Body of pancreas (tissue), 4 donors: ENCODE results near the gene POLD2.

Experiments used
- POLR2A ChIP-seq, 3 donors: fragments of 450-650 bp; IDR thresholded peaks; one replicate each; pipeline ENCODE4 v1.6.1; 2016; ENCODE audit warnings: antibody characterized with exemption in 3 of 3, mild to moderate bottlenecking in 2 of 3
- TF ChIP-seq, protein P1 (sequence below), 7 experiments: fragments of 450-650 bp in 4 of 7; fragments of 200-600 bp in 3 of 7; sonication (generic) in 3 of 7; IDR thresholded peaks; one replicate each; pipeline ENCODE4 v1.5.1; 2016 to 2019; ENCODE audit warnings: antibody characterized with exemption in 7 of 7

GRCh38 chr7:44071726-44072363, 51.5 kb downstream of the POLD2 start:
- TF ChIP-seq, protein P1, sequence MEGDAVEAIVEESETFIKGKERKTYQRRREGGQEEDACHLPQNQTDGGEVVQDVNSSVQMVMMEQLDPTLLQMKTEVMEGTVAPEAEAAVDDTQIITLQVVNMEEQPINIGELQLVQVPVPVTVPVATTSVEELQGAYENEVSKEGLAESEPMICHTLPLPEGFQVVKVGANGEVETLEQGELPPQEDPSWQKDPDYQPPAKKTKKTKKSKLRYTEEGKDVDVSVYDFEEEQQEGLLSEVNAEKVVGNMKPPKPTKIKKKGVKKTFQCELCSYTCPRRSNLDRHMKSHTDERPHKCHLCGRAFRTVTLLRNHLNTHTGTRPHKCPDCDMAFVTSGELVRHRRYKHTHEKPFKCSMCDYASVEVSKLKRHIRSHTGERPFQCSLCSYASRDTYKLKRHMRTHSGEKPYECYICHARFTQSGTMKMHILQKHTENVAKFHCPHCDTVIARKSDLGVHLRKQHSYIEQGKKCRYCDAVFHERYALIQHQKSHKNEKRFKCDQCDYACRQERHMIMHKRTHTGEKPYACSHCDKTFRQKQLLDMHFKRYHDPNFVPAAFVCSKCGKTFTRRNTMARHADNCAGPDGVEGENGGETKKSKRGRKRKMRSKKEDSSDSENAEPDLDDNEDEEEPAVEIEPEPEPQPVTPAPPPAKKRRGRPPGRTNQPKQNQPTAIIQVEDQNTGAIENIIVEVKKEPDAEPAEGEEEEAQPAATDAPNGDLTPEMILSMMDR (IDR thresholded peaks at IDR 0.05), result no peak
- no peak for TF ChIP-seq POLR2A (IDR thresholded peaks at IDR 0.05)
